ENCODE measurements around the gene RACGAP1.
A peak's percentile ranks its signal among the peaks of the same experiment; 100 is the strongest.

Gene RACGAP1

DNA sequence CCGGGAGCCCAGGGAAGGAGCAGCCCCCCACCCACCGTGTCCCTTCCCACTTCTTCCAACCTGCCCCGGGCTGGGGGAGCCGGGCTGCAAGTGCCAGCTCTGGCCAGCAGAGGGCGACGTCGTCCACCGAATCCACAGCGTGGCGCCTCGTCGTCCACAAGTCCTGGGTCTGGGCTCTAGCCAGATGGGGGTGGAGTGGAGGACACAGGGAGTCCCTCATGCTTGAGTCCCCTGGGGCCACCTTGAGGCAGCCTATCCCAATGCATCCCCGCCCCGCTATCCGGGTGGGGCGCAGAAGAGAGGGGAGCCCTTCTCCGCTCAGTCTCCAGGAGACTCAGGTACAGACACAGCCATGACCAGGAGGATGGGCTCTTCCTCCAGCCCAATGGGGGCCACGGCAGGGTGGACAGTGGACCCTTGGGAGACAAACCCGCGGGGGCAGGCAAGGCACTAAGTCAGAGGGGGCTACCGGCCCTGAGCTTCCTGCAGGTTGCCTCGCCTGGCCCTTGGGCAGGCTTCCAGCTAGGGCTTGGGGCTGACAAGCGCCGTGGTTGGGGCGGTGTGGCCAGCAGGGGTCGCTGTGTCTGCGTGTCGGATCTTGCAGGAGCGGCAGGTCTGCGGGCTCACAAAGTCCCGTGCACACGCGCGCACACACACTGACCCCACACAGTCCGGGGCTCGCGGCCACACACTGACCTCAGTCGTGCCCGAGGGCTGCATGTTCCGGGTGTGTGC is 58.1 kb downstream of the RACGAP1 start:
- peak; percentile 89 for DNase-seq

- DNase-seq = no peak
Observed at GRCh38 chr12:49966511-49967041, 58.7 kb downstream of the RACGAP1 start.

DNA sequence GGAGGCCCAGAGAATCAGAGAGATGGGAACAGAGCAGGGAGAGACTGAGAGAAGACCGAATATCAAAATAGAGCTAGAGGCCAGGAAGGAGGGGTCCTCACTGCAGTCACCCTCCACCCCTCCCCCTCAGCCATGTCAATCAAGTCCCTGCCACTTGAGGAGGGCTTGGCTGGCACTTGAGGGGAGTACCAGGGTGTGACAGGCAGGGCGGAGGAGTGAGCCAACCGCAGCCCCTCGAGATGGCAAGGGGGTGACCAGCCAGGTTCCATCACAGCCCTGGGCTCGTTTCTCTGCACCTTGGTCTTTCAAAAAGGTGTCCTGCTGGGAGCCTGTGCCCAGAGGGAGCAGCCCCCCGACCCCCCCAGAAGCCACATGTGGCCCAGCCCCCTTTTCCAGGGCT is 59.5 kb downstream of the RACGAP1 start:
- DNase-seq = no peak

- DNase-seq = no peak
Observed at GRCh38 chr12:49964849-49965624, 60.3 kb downstream of the RACGAP1 start.

DNA sequence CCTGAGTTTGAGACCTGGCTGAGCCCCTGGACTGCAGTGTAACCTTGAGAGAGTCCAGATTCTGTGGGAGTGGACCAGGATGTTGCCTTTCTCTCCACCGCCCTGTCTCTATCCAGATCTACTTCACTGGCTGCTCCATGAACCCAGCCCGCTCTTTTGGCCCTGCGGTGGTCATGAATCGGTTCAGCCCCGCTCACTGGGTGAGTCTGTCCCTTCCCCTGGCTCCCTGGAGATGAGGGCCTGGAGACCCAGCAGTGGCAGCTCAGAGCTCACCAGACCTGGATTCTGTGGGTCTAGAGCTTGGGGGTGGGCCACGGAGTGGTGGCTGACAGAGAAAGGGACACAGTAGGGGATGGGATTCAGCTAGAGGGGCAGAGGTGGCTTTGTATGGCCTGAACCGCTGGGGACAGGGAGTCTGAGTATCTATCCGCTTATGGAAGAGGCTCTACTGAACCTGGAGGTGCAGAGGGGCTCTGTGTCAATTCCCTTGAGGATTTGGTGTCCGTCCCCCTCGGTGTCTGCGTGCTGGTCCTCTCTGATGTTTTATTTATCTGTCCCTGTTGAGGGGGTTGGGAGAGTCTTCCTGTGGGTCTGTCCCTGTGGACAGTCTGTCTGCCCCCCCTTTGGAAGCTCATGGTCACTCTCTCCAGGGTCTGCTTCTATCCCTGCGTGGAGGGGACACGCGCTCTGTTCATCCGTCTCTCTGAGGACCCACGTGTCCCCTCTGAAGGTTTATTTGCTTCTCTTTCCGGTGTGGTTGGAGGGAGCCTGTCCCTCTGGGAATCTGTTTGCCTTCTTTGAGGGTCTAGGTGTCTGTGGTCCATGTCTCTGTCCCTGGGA is 61.1 kb downstream of the RACGAP1 start:
- DNase-seq = no peak

DNA sequence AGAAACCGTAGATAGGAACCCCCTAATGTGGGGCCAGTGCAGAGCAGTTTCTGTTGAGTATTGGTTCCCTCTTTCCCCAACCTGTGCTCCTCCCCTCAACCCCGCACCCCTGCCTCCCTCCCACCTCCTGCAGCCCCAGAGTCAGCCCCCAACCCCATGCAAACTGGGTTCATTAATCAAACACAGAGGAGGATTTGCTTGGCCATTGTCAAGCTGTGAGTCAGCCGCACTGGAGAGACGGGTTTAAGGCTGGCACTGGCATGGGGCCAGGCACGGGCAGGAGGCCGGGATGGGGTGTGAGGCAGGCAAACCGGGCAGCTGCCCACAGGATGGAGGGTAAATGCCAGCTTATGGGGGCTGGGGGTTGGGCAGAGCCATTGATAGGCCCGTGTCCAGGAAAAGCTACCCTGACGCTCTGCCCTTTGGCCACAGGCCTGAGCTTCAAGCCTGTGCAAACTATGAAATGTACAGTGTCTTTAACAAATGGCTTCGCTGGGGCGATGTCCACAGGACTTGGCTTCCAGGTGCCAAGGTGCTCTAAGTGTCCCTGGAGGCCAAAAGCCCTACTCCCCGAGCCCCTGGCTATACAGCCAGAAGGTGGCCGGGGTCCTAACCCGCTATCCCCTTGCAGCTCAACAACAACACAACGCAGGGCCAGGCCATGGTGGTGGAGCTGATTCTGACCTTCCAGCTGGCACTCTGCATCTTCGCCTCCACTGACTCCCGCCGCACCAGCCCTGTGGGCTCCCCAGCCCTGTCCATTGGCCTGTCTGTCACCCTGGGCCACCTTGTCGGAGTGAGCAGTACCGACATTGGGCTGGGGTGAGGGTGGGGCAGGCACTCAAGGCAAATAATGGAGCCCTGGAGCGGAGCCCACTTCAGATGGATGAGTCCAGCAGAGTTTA is 62.2 kb downstream of the RACGAP1 start:
- no peak for DNase-seq

DNA sequence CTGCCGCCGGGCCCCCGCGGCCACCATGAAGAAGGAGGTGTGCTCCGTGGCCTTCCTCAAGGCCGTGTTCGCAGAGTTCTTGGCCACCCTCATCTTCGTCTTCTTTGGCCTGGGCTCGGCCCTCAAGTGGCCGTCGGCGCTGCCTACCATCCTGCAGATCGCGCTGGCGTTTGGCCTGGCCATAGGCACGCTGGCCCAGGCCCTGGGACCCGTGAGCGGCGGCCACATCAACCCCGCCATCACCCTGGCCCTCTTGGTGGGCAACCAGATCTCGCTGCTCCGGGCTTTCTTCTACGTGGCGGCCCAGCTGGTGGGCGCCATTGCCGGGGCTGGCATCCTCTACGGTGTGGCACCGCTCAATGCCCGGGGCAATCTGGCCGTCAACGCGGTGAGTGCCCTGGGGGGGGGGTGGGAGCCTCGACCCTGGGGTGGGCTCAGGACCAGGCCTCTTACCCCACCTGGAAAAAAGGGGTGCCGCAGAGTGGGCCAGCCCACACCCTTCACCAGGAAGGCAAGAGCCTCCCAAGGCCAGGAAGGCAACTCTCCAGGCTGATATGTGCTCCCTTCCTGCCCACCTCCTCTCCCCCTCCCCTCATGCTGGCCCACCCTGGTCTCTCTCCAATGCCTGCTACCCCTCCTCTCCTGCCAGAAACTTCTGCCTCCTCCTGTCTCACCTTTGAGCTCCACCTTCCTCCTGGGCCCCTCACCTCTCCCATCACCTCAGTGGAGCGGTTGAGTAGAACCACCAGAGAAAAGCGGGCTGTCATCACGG is 63.1 kb downstream of the RACGAP1 start:
- no peak for DNase-seq

- DNase-seq = no peak
Observed at GRCh38 chr12:49961111-49961922, 64.0 kb downstream of the RACGAP1 start, which contains the start of gene AQP5. Gene AQP5, plus strand, starts transcription at chr12:49961872. Its CDS starts 146 bp downstream, at chr12:49962018.

DNA sequence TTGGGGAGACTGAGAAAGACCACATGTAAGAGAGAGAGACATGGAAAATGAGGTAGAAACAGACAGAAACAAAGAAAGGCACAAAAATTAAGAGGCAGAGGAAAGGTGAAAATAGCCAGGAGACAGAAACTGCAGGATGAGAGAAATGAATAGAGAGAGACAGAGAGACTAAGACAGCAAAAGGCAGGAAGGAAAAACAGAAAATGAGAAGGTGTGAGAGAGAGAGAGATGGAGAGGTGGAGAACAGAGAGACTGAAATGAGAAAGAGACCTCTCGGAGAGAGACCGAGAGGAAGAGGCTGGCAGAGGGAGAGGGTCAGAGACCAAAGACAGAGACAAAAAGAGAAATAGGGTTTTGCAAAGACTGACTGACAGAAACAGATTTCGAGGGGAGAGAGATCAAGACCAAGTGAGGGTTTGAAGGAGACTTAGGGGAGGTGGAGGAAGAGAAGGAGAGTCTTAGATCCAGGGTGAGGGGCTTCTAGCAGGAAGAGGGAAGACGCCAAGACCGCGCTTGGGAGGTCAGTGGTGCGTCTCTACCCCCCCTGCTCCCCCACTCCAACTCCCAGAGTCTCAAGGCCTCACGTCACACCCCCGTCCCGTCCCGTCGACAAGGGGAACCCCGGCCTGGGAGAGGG is 64.7 kb downstream of the RACGAP1 start:
- no peak for DNase-seq

GRCh38 chr12:49959685-49960473 is 65.4 kb downstream of the RACGAP1 start:
- no peak for DNase-seq

DNA sequence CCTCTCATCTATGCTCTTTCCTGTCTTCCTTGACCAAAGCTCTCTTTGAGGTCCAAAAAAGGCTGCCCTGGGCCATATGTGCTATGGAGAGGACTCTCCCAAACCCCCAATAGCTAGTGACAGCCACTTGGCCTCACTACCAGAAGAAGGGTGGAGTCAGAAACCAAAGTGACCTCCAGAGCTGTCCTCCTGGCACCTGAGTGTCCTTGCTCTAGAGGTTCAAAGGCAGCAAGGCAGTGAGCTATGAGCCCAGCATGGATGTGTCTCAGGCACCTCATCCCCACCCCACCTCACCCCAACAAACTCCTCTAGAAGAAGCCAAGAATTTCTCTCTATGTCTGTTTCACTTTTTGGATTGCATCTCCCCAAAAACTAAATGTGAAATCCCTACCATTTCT is 67.7 kb downstream of the RACGAP1 start:
- no peak for DNase-seq

- no peak for DNase-seq
Observed at GRCh38 chr12:49956663-49957569, 68.4 kb downstream of the RACGAP1 start.

- no peak for DNase-seq
Observed at GRCh38 chr12:49955899-49956662, 69.2 kb downstream of the RACGAP1 start.

DNA sequence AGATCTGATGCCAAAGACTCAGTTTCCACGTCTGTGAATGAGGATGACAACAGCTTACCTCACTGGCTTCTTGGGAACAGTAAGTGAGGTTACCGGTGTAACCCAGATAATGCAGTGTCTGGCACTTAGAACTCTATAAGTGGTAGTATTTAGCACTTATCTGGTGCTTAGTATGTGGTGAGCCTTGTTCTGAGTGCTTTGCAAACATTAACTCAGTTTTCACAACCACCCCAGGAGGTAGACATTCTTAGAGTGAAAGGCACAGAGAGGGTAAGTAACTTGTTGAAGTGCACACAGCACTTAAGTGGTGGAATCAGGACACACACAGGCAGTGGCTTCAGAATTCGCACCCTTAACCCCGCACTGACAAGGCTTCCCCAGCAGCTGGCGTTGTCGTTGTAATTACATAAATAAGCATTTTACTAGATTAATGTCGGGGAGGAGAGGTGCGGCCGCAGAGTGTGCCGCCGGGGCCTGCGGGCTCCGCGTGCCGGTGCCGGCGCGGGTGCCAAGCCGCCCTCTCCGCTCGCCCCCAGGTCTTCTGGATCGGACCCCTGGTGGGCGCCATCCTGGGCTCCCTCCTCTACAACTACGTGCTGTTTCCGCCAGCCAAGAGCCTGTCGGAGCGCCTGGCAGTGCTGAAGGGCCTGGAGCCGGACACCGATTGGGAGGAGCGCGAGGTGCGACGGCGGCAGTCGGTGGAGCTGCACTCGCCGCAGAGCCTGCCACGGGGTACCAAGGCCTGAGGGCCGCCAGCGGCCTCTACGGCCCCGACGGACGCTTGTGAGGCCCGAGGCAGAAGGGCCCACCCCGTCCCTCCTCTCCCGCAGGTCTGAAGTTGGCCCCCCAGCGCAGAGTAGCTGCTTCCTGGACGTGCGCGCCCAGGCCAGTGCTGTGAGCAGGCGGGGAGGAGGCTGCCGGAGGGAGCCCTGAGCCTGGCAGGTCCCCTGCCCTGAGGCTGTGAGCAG is 70.1 kb downstream of the RACGAP1 start:
- DNase-seq = no peak

DNA sequence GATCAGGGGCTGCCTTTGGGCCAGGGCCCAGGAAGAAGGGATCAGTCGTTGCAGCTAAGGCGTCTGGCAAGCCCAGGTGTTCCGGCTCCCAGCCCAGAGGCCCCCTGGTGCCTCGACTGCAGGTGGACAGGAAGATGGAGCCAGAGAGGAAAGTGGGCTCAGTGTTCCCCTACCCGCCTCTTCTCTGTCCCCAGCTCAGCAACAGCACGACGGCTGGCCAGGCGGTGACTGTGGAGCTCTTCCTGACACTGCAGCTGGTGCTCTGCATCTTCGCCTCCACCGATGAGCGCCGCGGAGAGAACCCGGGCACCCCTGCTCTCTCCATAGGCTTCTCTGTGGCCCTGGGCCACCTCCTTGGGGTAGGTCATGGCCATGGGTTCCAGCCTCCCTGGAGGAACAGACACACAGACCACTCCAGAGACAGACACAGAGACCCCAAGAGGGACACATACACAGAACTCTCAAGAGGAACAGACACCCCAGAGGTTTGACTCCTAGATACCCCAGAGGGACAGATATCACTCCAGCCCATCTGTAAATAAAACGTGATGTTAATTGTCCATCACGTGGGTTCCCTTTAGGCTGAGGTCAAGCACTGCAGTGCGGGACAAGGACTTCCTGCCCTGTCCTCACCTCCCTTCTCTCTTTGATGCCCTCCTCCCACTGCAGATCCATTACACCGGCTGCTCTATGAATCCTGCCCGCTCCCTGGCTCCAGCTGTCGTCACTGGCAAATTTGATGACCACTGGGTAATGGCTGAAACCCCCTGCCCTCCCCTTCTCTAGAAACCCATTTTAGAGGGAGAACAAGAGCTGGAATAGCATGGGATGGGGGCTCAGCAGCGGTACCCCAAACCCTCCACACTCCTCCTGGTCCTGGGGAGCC is 71.1 kb downstream of the RACGAP1 start:
- no peak for DNase-seq

All from CD4-positive, alpha-beta T cell treated with Interleukin-12 subunit alpha and Interleukin-12 subunit beta, for 1 hour (primary cell).